HG03520 (cell line): ENCODE measurements around the gene ITGA2.
"Not testable (repeated sequence)": the region's sequence is repeated elsewhere in the genome, so short reads cannot be mapped to it uniquely, and the experiment has no call there.

Experiments
- ATAC-seq: cut with Tn5 transposase; IDR thresholded peaks from one replicate; pipeline ENCODE4 v1.9.1; 2021; ENCODE audit warnings: mild to moderate bottlenecking, moderate library complexity; ENCODE audit not compliant: unreplicated experiment

Gene ITGA2

GRCh38 chr5:53095217-53095616, 106.1 kb downstream of the ITGA2 start:
- no peak for ATAC-seq

- peak; percentile 81 for ATAC-seq
Observed at GRCh38 chr5:53095931-53096525, 106.9 kb downstream of the ITGA2 start.

GRCh38 chr5:53099546-53099945, 110.4 kb downstream of the ITGA2 start:
- no peak for ATAC-seq

- no peak for ATAC-seq
Observed at GRCh38 chr5:53100606-53101005, 111.5 kb downstream of the ITGA2 start.

GRCh38 chr5:53105611-53106300, 116.6 kb downstream of the ITGA2 start:
- no peak for ATAC-seq

GRCh38 chr5:53109056-53109442, 119.9 kb downstream of the ITGA2 start:
- peak; percentile 11 for ATAC-seq

GRCh38 chr5:53109443-53110127, 120.4 kb downstream of the ITGA2 start, which contains the start of gene MOCS2:
Gene MOCS2 (minus strand): TSS chr5:53109757. CDS start chr5:53107174, 2,583 bp downstream.
- ATAC-seq, result peak; percentile 96

- peak; percentile 1 for ATAC-seq
Observed at GRCh38 chr5:53110156-53110555, 121.0 kb downstream of the ITGA2 start.

- no peak for ATAC-seq
Observed at GRCh38 chr5:53111139-53111538, 122.0 kb downstream of the ITGA2 start.

- ATAC-seq, result not testable (repeated sequence)
Observed at GRCh38 chr5:53112307-53112706, 123.2 kb downstream of the ITGA2 start.

- no peak for ATAC-seq
Observed at GRCh38 chr5:53112909-53113308, 123.8 kb downstream of the ITGA2 start.

- no peak for ATAC-seq
Observed at GRCh38 chr5:53113947-53114346, 124.8 kb downstream of the ITGA2 start.

- no peak for ATAC-seq
Observed at GRCh38 chr5:53114988-53115387, 125.8 kb downstream of the ITGA2 start.

GRCh38 chr5:53116597-53116996, 127.4 kb downstream of the ITGA2 start:
- no peak for ATAC-seq

- no peak for ATAC-seq
Observed at GRCh38 chr5:53118879-53119278, 129.7 kb downstream of the ITGA2 start.

GRCh38 chr5:53120165-53120564, 131.0 kb downstream of the ITGA2 start:
- no peak for ATAC-seq

GRCh38 chr5:53123702-53124101, 134.6 kb downstream of the ITGA2 start:
- no peak for ATAC-seq

- ATAC-seq, result no peak
Observed at GRCh38 chr5:53126521-53126920, 137.4 kb downstream of the ITGA2 start.

- no peak for ATAC-seq
Observed at GRCh38 chr5:53127107-53127506, 138.0 kb downstream of the ITGA2 start.

- no peak for ATAC-seq
Observed at GRCh38 chr5:53128481-53128880, 139.3 kb downstream of the ITGA2 start.

- no peak for ATAC-seq
Observed at GRCh38 chr5:53130266-53130665, 141.1 kb downstream of the ITGA2 start.

GRCh38 chr5:53133020-53133419, 143.9 kb downstream of the ITGA2 start:
- no peak for ATAC-seq
